ENCODE results near the gene HK2.
"Not testable (repeated sequence)": the region's sequence is repeated elsewhere in the genome, so short reads cannot be mapped to it uniquely, and the experiment has no call there.

Gene HK2

DNA sequence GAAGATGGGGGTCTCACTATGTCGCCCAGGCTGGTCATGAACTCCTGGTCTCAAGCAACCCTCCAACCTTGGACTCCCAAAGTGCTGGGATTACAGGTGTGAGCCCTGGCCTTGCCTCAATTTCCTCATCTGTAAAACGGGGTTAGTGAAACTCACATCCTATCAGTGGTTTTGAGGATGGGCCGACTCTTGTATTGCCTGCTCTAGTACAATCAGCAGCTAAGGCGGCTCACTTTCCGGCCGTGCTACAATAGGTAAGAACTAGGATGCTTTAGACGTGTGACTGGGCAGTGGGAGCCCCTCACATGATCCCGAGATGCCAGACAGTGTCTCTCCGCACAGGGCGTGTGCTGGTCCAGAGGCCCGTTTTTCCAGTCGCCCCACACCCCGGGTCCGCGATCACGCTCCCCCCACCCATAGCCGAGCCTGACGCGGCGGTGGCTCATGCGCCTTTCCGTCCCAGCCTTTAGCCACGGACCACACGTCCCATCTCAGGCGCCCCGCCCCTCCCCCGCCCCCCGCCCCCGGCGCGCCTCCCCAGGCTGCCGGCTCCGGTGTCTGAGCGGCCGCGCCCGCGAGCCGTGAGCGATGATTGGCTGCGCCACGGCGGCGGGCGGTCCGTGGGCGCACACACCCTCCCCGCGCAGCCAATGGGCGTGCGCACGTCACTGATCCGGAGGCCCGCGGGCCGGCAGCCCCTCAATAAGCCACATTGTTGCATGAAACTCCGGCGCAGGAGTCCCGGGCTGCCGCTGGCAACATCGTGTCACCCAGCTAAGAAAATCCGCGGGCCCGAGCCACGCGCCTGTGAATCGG is at the start of gene HK2:
Gene HK2 (plus strand): TSS at position 710 of the 816 bp plus-strand sequence. CDS start 454 bp downstream, outside the sequence.
- peak; percentile 93 for DNase-seq (ENCODE audit: low spot score)

DNA sequence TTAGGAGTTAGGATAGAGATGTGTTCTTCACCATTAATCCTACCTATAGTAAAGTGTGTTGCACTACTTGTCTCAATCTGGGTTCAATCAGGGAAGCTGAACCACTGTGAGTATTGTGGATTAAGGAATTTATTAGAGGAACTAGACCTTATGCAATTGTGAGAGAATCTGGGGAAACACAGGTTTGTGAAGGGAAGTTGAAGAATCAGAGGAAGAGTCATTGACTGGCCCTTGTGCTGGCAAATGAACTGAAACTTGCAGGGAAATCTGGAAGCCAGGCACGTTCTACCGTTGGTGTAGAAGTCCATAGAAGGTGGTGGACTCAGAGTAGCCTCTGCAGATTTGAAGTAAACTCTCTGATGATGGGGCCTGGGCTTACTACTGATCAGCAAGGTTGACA is 44.7 kb upstream of the HK2 start:
- DNase-seq (ENCODE audit: low spot score), result no peak

DNA sequence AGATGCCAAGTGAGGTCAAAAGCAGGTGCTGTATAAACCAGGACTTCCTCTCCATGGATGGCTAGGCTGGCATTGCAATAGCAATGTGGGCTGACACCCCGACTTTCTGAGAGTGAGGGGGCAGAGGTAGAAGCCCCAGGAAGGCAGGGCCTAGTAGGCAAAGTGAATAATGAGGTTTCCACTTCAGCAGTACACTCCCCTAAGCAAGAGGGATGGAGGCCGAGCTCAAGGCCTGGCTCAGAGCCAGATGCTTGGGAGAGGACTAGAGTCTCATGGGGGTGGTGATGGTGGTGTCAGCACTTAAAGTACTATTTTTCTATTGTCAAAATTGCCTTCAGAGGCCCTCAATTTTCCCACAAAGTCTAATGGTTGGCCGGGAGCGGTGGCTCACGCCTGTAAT is 41.6 kb upstream of the HK2 start:
- no peak for DNase-seq (ENCODE audit: low spot score)

DNA sequence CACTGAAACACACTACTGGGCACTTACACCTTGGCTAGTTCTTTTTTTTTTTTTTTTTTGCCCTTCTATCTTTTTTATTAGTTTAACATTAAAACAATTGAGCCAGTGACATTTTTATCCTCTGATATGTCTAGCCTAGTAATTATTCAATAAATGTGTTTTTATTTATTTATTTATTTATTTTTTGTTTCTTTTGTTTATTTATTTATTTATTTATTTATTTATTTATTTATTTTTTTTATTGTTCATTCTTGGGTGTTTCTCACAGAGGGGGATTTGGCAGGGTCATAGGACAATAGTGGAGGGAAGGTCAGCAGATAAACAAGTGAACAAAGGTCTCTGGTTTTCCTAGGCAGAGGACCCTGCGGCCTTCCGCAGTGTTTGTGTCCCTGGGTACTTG is 39.0 kb upstream of the HK2 start:
- DNase-seq (ENCODE audit: low spot score), result not testable (repeated sequence)

DNA sequence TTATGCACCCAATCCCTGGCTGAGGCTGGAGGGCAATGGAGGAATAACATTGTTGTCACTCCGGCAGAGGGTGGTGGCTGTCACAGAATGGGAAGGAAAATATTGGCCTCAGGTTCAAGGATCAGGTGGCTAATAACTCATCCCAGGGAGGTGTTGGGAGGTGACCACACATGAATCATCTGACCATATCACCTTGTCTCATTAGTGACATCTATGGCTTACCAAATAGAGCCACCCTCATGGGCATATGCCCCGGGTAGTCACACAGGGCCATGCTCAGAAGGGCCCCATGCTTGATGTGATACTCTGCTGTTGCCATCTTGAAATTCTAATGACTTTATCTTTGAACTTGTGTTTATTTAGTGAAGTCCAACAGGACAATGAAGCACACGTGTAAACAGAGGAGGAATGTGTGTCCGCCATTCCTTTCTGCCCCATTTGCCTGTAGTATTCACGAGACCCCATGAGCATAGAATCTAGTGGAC is 27.5 kb upstream of the HK2 start:
- no peak for DNase-seq (ENCODE audit: low spot score)

DNA sequence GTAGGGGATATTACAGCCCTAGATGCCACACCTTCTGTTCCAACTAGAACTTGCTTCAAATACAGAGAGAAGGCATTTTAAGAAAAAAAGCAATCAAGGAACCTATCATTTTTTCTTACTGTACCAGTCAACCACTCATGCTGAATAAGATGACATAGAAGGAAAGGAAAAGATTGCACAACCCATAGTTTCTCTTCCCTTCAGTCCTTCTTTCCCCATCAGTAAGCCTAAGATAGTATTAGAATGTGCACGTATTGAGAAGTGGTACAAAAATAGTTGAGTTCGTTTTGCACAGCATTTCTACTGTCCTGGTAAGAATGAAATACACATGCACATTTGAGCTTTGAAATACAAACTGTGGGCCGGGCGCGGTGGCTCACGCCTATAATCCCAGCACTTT is 27.0 kb upstream of the HK2 start:
- DNase-seq (ENCODE audit: low spot score), result no peak

DNA sequence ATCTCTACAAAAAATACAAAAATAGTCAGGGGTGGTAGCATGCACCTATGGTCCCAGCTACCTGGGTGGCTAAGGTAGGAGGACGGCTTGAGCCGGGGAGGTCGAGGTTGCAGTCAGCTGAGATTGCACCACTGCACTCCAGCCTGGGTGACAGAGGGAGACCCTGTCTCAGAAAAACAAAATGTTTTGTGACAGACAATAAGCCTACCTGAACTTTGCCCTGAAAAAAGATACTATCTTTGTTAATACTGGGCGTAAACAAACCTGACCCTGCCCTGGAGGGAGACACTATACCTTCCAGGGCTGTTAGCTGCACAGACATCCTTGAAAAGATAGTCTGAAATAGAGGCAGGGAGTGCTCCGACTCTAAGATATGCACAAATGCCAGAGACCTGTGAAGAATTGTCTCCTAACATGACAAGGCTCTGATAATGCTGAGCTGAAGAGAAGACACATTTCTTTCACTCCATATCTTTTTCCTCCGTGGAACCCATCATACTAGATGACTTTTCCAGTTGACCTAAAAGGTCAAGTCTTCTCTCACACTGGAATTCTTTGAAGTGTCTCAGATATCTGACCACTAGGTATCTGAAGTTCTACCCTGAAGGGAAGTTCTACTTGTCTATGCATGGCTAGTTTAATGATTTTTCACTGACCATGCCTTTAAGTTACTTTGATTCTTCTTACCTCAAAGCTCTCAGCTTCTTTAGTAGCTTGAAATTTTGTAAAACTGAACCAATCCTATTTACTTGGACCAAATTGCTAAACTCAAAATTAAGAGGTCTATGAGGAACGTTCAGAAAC is 20.9 kb upstream of the HK2 start:
- DNase-seq (ENCODE audit: low spot score), result no peak

DNA sequence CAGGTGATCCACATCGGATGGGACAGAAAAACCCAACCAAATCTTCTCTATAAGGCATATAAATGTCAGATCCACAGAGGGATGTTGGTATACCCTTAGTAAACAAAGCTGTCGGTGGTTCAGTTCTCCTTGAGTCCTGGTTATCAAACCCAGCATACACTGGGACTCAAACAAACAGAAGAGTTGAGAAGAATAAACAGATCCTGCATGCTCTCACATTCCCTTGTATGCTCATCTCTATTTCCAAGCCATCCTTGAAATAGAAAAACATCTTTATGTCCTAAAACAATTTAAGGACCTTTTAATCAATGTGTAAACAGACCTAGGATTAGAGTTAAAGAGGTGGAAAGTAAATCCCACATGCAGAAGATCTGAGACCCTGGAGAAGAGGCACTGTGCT is 19.8 kb upstream of the HK2 start:
- no peak for DNase-seq (ENCODE audit: low spot score)

DNA sequence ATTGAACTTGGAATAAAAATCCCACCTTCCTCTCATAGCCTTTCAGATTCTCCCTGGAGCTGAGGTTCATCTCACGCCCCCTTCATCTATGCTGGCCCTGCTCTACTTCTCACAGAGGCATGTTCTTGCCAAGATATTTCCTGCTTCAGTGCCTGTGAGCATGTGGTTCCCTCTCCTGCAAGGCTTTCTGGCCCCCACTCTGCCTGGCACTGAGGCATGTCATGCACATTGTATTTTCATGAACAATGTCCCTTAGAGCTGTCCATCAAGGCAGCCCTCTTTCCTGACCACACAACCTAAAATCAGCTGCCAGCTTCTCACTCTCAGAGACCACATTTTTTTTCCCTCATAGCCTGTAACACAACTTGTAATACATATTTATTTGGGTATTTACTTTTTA is 18.0 kb upstream of the HK2 start:
- DNase-seq (ENCODE audit: low spot score), result no peak

DNA sequence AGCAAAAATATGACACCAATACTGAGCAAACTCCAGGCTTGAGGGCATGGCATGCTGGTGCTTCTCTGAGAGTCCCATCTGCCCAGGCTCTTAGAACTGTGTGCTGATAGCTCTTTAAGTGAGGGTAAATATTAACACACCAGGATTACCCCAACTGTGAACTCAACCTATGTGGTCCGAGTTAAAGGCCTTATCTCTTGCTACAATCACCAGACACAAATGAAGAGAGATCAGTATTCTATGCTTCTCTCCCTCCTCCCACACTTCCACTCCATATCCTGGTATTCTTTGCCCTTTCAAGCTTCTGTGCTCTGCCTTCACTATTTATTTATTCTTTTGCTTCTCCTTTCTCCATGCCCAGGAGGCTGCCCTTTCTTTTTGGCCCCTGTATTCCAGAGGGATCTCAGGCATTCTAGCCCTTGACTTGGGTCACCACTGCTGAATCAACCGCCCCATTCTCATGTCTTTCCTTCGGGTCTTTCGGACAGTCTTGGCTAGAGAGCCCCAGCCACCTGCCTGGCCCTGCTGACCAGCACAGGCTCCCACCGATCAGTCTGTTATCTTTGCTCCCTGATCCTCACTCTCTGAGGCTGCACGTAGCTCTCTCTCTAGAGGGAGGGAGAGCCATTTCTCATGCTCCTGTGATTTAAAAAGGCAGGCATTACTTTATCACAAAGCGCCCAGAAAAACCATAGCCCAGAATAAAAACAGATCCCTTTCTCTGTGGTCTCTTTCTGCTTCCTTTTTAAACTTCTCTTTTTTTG is 17.2 kb upstream of the HK2 start:
- DNase-seq (ENCODE audit: low spot score), result no peak

DNA sequence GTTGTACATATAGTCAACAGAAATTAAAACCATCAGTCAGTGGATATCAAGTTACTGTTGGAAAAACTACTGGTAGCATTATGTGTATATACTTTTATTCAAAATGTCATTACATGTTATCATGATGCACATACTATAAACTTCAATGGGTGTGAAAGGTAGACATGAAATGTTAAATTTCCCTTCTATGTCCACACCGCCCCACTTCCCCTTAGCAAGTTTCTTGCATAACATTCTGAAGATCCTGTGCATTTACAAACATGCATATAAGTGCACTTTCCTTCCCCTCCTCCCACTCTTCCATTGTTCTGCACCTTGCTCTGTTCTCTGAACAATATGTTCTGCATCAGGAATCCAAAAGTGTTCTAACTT is 16.6 kb upstream of the HK2 start:
- no peak for DNase-seq (ENCODE audit: low spot score)

DNA sequence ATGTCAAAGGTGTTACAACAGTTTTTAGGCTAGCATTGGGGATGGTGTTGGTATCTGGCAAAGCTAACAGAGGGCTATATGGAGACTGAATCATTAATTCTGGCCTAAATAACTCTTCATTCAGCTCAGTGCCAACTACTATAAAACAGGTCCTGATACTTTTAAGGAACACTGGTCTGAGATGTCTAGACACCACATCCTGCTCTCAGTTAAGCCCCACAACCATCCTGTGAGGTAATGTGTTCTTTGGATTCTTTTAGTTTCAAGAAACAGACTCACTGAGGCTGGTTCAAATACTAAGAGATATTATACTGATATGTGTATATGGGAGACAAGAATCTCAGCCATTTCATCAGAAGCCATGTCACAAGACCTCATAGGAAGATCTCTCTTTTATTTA is 14.2 kb upstream of the HK2 start:
- DNase-seq (ENCODE audit: low spot score), result no peak

DNA sequence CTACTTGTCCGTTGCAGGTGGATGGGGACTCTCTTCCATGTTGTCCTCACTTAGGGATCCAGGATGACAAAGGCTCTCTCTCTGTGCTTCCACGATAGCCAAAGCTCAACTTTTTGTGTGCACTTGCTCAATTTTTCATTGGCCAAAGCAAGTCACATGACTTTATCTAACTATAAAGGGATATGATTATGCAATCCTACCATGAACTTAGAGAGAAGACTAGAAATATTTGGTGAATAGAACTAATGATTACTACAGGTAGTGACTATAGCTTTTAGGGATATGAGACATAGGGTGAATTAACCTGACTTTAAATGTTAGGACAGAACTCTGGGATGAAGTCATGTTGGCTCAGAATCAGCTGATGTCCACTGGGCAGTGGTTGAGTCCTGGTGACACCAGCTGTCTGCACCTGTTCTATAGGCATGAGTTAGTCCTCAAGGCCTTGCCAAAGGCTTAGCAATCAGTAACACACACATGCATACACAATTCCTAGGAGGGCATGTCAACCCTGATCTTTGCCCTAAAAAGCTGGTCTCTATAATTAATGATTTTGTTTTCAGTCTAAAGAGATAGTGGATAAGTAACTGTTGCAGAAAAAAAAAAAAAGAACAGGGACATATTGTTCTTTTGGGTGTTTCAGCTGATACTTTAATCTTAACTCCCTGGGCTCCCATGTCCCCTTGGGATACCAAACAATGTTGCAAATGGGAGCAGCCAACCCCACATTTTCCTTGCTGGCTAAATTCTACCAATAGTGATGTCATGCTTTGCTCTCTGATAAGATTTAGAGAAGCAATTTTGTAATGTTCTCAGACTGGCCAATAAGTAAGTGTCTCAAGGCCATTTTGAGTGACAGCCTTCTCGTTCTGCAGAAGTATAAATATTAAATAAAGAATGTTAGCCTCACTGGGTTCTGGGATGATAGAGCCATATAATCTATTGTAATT is 12.5 kb upstream of the HK2 start:
- no peak for DNase-seq (ENCODE audit: low spot score)

DNA sequence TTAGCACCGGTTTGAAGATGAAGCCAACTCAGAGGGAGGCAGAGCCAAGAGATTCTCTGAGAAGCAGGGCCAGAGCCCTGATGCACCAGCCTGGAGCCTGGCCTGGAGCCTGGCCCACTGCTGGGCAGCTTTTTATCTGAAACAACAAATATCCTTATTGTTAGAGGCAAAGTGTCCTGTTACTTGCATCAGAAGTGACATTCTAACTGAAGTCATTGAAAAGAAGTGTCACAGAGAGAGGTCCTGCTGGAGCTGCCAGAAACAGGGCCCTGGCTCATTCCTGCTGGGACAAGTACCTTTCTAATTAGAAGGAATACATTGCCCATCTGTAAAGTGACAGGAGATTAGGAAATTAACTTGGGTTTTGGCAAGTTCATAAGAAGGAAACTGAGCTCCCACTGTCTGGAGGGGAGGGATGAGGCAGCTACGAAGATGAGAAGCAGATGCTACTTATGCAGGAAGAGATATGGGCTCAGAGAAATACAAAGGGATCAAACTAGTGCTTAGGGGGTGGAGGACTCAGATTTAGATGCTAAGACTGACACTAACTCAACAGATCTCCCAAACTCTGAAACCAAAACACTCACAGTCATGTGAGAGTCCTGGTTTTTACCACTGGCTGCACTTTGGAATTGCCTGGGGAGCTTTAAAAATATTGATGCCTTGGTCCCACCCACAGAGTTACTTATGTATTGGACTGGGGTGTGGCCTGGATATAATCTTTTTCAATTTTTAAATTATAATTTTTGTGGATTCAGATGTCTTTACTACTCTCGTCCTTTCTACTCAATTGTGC is 11.0 kb upstream of the HK2 start:
- DNase-seq (ENCODE audit: low spot score), result no peak

DNA sequence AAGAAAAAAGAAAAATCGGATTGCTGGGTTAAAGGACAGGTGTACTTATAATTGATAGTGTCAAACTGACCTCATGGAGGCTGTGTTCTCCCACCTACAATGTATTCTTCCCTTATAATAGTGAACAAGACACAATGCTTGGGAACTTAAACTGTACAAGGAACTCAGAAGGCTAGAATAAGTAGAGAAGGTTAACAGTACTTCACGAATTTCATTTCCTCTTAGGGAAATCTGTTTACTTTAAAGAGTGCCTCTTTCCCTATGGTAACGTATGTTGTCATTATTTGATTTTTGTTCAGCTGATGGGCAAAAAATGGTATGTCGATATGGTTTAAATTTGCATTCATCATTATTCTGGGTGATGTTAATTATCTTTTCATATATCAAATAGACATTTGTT is 9.2 kb upstream of the HK2 start:
- no peak for DNase-seq (ENCODE audit: low spot score)

DNA sequence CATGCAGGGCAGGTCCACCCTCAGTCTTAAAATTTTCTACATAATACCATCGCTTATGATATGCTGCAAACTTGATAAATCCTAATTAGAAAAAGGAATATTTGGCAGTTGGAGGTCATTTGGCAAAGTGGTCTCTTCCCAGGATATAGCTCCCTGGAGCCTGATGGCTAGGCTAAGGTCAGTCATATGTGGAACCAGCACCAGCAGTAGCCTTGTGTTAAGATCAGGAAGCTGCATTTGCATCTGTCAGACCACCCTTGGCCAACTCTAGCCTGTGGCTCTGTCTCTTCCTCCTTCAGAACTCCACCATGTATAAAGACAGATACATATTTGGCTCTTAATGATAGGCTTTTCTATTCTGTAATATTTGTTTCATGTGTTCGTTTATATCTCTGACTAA is 5.4 kb upstream of the HK2 start:
- no peak for DNase-seq (ENCODE audit: low spot score)

DNA sequence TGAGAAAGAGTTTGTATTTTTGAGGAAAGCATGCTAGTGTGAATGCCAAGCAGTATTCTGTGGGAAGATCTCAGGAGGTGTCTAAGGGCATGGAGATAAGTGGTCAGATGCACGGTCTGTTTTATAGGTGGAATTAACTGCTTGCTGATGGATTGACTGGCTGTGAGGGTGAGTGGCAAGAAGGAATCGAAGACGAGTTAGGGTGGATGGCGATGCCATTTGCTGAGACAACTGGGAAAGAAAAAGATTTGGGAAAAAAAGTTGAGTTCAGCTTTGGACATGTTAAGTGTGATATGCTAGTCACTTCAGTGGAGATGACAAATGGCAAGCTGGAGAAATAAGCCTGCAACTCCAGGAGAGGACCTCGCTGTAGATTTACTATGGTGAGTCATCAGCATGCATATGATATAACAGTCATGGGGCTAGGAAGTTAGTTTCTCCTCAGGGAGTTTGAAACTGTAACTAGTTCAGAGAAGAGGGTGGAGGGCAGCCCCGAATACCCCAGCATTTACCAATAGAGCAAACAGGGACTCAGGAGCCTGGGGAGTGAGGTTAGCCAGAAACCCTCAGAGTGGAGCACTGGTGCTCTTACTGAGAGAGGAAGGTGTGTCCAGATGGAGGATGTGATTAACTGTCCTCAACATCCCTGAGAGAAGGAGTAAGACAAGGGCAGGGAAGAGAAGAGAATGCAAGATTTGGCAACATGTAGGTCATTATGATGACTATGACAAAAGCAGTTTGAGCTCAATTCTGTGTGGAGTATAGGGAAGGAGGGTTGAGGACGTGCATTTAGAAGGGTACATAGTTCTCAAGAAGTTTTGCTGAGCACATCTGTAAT is 2.0 kb upstream of the HK2 start:
- no peak for DNase-seq (ENCODE audit: low spot score)

DNA sequence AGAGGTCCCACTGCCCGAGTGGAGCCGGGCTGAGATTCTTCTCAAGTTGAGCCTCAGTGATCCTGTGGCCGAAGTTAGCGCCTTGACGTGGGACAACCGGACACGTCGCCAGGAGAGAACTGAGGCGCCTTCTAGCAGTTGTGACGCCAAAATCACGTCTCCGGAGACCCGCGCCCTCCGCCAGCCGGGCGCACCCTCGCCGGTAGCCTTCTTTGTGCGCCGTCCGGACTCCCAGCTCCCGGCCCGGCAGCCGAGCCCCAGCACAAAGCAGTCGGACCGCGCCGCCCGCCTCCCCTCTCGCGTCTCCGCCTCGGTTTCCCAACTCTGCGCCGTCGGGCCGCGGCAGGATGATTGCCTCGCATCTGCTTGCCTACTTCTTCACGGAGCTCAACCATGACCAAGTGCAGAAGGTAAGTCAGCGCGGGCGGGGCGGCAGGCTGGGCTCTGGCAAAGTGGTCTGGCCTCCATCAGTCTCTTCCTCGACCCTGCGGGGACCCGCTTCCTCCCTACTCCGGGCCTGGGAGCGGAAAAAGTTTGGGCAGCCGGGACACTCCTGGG is 386 bp downstream of the HK2 start:
- DNase-seq (ENCODE audit: low spot score), result peak; percentile 71
